LHCN-M2 (cell line): ENCODE data around the gene MINDY4. TPM values are rescaled to one million over a fixed set of nuclear protein-coding genes. Genes with fewer than 3 reads are reported as not detected.

Experiments
- DNase-seq: peaks from one replicate; pipeline ENCODE4 v3.0.0-alpha.2; 2012; ENCODE audit warnings: low read depth
- total RNA-seq: library from RNA; depleted of rRNA; stranded (reverse); fragments of >200 nt; gene quantifications from 2 replicates; pipeline ENCODE4 v1.2.3, GENCODE V29; 2014

MINDY4 gene
- total RNA-seq, 1 experiment from 2014 or later, result 3.7 TPM

GRCh38 chr7:30852308-30852684 lies 81.1 kb downstream of the MINDY4 start:
- no peak for DNase-seq

- no peak for DNase-seq
Measured at GRCh38 chr7:30852744-30853288, 81.6 kb downstream of the MINDY4 start.

GRCh38 chr7:30853576-30853975 lies 82.4 kb downstream of the MINDY4 start:
- no peak for DNase-seq

GRCh38 chr7:30855936-30856335 lies 84.7 kb downstream of the MINDY4 start:
- no peak for DNase-seq

- no peak for DNase-seq
Measured at GRCh38 chr7:30858576-30858975, 87.4 kb downstream of the MINDY4 start.

- no peak for DNase-seq
Measured at GRCh38 chr7:30859202-30859939, 88.2 kb downstream of the MINDY4 start.

GRCh38 chr7:30859940-30860496 lies 88.8 kb downstream of the MINDY4 start:
- no peak for DNase-seq

- no peak for DNase-seq
Measured at GRCh38 chr7:30861612-30862011, 90.4 kb downstream of the MINDY4 start.

GRCh38 chr7:30862995-30863705 lies 91.9 kb downstream of the MINDY4 start:
- DNase-seq, result no peak

GRCh38 chr7:30863706-30864035 lies 92.5 kb downstream of the MINDY4 start:
- no peak for DNase-seq

GRCh38 chr7:30864101-30864500 lies 92.9 kb downstream of the MINDY4 start:
- DNase-seq, result no peak

- DNase-seq, result no peak
Measured at GRCh38 chr7:30865076-30865475, 93.9 kb downstream of the MINDY4 start.

GRCh38 chr7:30865821-30866220 lies 94.6 kb downstream of the MINDY4 start:
- no peak for DNase-seq

- DNase-seq, result no peak
Measured at GRCh38 chr7:30866939-30867338, 95.7 kb downstream of the MINDY4 start.

- no peak for DNase-seq
Measured at GRCh38 chr7:30867483-30867882, 96.3 kb downstream of the MINDY4 start.

GRCh38 chr7:30869794-30870611 lies 98.8 kb downstream of the MINDY4 start:
- DNase-seq, result no peak

GRCh38 chr7:30870821-30871518 lies 99.8 kb downstream of the MINDY4 start:
- no peak for DNase-seq

GRCh38 chr7:30871655-30872054 lies 100.4 kb downstream of the MINDY4 start:
- DNase-seq, result no peak

GRCh38 chr7:30873207-30873606 lies 102.0 kb downstream of the MINDY4 start:
- no peak for DNase-seq

GRCh38 chr7:30873656-30874055 lies 102.4 kb downstream of the MINDY4 start:
- DNase-seq, result no peak

GRCh38 chr7:30874656-30875302 lies 103.6 kb downstream of the MINDY4 start:
- peak; percentile 5 for DNase-seq
